ENCODE data around the gene SELP. TPM values are rescaled to one million over a fixed set of nuclear protein-coding genes. Genes with fewer than 3 reads are reported as not detected.
"Not testable (repeated sequence)": the region's sequence is repeated elsewhere in the genome, so short reads cannot be mapped to it uniquely, and the experiment has no call there.

SELP gene
- polyA plus RNA-seq, 3 donors: 0.84 to 1.4 (median 0.85) TPM

DNA sequence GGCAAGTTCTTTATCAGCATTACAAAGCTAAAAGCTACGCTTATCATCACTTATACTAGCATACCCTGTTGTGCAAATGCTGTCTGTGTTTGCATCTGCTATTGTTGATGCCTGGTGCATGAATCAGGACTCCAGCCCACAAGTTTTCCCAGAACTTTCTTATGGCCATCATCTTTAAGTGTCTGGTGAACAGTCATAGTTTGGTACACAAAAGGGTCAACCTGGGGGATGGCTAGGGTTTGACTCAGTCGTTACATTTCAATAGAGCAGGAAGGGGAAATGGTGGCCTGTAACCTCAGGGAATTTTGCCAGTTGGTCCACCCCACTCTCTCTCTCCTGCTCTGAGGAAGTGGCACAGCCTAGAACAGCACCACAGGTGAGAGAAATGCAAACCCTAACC lies 46.1 kb upstream of the SELP start:
- peaks cover 0 to under 1% (median 0%) of the 10 kb centered on the region in 3 donors for H3K27me3 Mint-ChIP-seq (ENCODE audit: low read depth in 3 of 3)
- H3K27me3 ChIP-seq (ENCODE audit: control insufficient read depth in 2 of 2, insufficient read depth in 2 of 2, low read length in 2 of 2): no peaks in the 10 kb centered on the region
- H3K4me1 ChIP-seq (ENCODE audit: control insufficient read depth in 1 of 2, insufficient read depth in 2 of 2, low read length in 2 of 2): peaks cover 13 to 20% of the 10 kb centered on the region in 2 donors
- H3K36me3 ChIP-seq (replicated peaks in 1 of 2; ENCODE audit: control insufficient read depth in 1 of 2, insufficient read depth in 2 of 2, low read length in 2 of 2): no peaks in the 10 kb centered on the region
- intact Hi-C loops (cut with micrococcal nuclease): no loop called here
- TF ChIP-seq, protein P1, sequence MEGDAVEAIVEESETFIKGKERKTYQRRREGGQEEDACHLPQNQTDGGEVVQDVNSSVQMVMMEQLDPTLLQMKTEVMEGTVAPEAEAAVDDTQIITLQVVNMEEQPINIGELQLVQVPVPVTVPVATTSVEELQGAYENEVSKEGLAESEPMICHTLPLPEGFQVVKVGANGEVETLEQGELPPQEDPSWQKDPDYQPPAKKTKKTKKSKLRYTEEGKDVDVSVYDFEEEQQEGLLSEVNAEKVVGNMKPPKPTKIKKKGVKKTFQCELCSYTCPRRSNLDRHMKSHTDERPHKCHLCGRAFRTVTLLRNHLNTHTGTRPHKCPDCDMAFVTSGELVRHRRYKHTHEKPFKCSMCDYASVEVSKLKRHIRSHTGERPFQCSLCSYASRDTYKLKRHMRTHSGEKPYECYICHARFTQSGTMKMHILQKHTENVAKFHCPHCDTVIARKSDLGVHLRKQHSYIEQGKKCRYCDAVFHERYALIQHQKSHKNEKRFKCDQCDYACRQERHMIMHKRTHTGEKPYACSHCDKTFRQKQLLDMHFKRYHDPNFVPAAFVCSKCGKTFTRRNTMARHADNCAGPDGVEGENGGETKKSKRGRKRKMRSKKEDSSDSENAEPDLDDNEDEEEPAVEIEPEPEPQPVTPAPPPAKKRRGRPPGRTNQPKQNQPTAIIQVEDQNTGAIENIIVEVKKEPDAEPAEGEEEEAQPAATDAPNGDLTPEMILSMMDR (IDR thresholded peaks at IDR 0.05): no peak
- H3K27ac Mint-ChIP-seq: peak overlapping the region in 3 of 7 donors; percentile 7 to 45 (median 19)
- peaks cover 0 to 6% (median 5%) of the 10 kb centered on the region in 7 donors for H3K9me3 Mint-ChIP-seq
- H3K4me3 Mint-ChIP-seq: no peak overlapping the region
- WGBS (ENCODE audit: insufficient coverage): no CpG with 5 or more reads among the region's 2 CpGs
- no peaks in the 10 kb centered on the region for H3K36me3 Mint-ChIP-seq
- peak overlapping the region; percentile 1 for H3K4me2 ChIP-seq (replicated peaks; ENCODE audit: extremely low read depth, low read length, poor library complexity, severe bottlenecking)
- no peaks in the 10 kb centered on the region for H3K9me3 ChIP-seq (replicated peaks in 1 of 2; ENCODE audit: control insufficient read depth in 1 of 2, insufficient read depth in 1 of 2, low read length in 2 of 2)
- H4K20me1 ChIP-seq (ENCODE audit: insufficient read depth, low read length): no peaks in the 10 kb centered on the region
- no peak overlapping the region for H3K9ac ChIP-seq (ENCODE audit: insufficient read depth, low read length, poor library complexity, severe bottlenecking)
- H2AFZ ChIP-seq (ENCODE audit: insufficient read depth, low read depth, low read length, poor library complexity, severe bottlenecking): peak overlapping the region; percentile 23
- peak overlapping the region in 1 of 3 experiments; percentile 15 for H3K4me3 ChIP-seq (replicated peaks in 1 of 3; ENCODE audit: low read depth in 2 of 3, low read length in 3 of 3)
- no peak for DNase-seq
- peaks cover 22% of the 10 kb centered on the region for H3K4me1 Mint-ChIP-seq
- H3K27ac ChIP-seq (ENCODE audit: low read depth in 1 of 2, low read length in 2 of 2): peak overlapping the region in 1 of 2 donors; percentile 32
- no peaks in the 10 kb centered on the region for H3K79me2 ChIP-seq (ENCODE audit: insufficient read depth, low read length)

DNA sequence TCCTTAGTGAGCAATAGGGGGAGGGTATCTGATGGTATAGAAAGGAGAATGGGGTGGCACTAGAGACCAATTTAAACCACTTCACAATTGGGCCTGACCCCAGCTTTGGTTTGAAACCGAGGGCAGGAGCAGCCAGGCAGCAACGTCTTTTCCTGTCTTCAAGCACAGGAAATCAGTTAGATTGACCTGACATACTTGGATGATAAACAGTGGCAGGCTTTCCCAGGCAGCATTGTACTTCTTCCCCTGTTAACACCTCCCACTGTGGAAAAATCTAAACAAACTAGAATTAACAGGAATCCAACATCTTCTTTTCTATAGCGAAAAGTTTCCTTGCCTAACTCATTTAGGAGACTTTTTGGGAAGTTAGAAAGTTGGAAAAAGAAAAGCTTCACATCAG lies 40.9 kb upstream of the SELP start:
- H3K9me3 Mint-ChIP-seq: peaks cover 0 to 7% (median 5%) of the 10 kb centered on the region in 7 donors
- no peaks in the 10 kb centered on the region for H3K27me3 ChIP-seq (ENCODE audit: control insufficient read depth in 2 of 2, insufficient read depth in 2 of 2, low read length in 2 of 2)
- no peak overlapping the region for H3K4me2 ChIP-seq (replicated peaks; ENCODE audit: extremely low read depth, low read length, poor library complexity, severe bottlenecking)
- no peak overlapping the region for H3K4me3 Mint-ChIP-seq
- peaks cover 20 to 22% of the 10 kb centered on the region in 2 donors for H3K4me1 ChIP-seq (ENCODE audit: control insufficient read depth in 1 of 2, insufficient read depth in 2 of 2, low read length in 2 of 2)
- H3K9ac ChIP-seq (ENCODE audit: insufficient read depth, low read length, poor library complexity, severe bottlenecking): no peak overlapping the region
- H3K36me3 Mint-ChIP-seq: no peaks in the 10 kb centered on the region
- DNase-seq: no peak
- WGBS (ENCODE audit: insufficient coverage): 0% methylated on average over 1 of the region's 3 CpGs
- H3K79me2 ChIP-seq (ENCODE audit: insufficient read depth, low read length): no peaks in the 10 kb centered on the region
- no peaks in the 10 kb centered on the region for H3K9me3 ChIP-seq (replicated peaks in 1 of 2; ENCODE audit: control insufficient read depth in 1 of 2, insufficient read depth in 1 of 2, low read length in 2 of 2)
- no peaks in the 10 kb centered on the region for H3K36me3 ChIP-seq (replicated peaks in 1 of 2; ENCODE audit: control insufficient read depth in 1 of 2, insufficient read depth in 2 of 2, low read length in 2 of 2)
- H4K20me1 ChIP-seq (ENCODE audit: insufficient read depth, low read length): no peaks in the 10 kb centered on the region
- H2AFZ ChIP-seq (ENCODE audit: insufficient read depth, low read depth, low read length, poor library complexity, severe bottlenecking): no peak overlapping the region
- intact Hi-C loops (cut with micrococcal nuclease): no loop called here
- TF ChIP-seq, protein P1 (IDR thresholded peaks at IDR 0.05): no peak
- no peak overlapping the region for H3K27ac Mint-ChIP-seq
- peaks cover 40% of the 10 kb centered on the region for H3K4me1 Mint-ChIP-seq
- peaks cover 0 to 1% (median 0%) of the 10 kb centered on the region in 3 donors for H3K27me3 Mint-ChIP-seq (ENCODE audit: low read depth in 3 of 3)
- H3K27ac ChIP-seq (ENCODE audit: low read depth in 1 of 2, low read length in 2 of 2): no peak overlapping the region
- H3K4me3 ChIP-seq (replicated peaks in 1 of 3; ENCODE audit: low read depth in 2 of 3, low read length in 3 of 3): no peak overlapping the region

DNA sequence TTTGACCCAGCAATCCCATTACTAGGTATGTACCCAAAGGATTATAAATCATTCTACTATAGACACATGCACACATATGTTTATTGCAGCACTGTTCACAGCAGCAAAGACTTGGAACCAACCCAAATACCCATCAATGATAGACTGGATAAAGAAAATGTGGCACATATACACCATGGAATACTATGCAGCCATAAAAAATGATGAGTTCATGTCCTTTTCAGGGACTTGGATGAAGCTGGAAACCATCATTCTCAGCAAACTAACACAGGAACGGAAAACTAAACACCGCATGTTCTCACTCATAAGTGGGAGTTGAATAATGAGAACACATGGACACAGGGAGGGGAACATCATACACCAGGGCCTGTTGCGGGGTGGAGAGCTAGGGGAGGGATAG lies 40.3 kb upstream of the SELP start:
- H3K4me3 Mint-ChIP-seq; H3K36me3 ChIP-seq (replicated peaks in 1 of 2; ENCODE audit: control insufficient read depth in 1 of 2, insufficient read depth in 2 of 2, low read length in 2 of 2); H3K27ac Mint-ChIP-seq; H3K4me3 ChIP-seq (replicated peaks in 1 of 3; ENCODE audit: low read depth in 2 of 3, low read length in 3 of 3); DNase-seq; H3K9me3 Mint-ChIP-seq; H3K27me3 ChIP-seq (ENCODE audit: control insufficient read depth in 2 of 2, insufficient read depth in 2 of 2, low read length in 2 of 2); H3K27me3 Mint-ChIP-seq (ENCODE audit: low read depth in 3 of 3); H3K9ac ChIP-seq (ENCODE audit: insufficient read depth, low read length, poor library complexity, severe bottlenecking); H4K20me1 ChIP-seq (ENCODE audit: insufficient read depth, low read length); H3K79me2 ChIP-seq (ENCODE audit: insufficient read depth, low read length); H3K36me3 Mint-ChIP-seq; H2AFZ ChIP-seq (ENCODE audit: insufficient read depth, low read depth, low read length, poor library complexity, severe bottlenecking); H3K27ac ChIP-seq (ENCODE audit: low read depth in 1 of 2, low read length in 2 of 2); intact Hi-C loops (cut with micrococcal nuclease); H3K9me3 ChIP-seq (replicated peaks in 1 of 2; ENCODE audit: control insufficient read depth in 1 of 2, insufficient read depth in 1 of 2, low read length in 2 of 2); H3K4me2 ChIP-seq (replicated peaks; ENCODE audit: extremely low read depth, low read length, poor library complexity, severe bottlenecking): not testable (repeated sequence)
- peaks cover 38% of the 10 kb centered on the region for H3K4me1 Mint-ChIP-seq
- peaks cover 19% of the 10 kb centered on the region in 2 donors for H3K4me1 ChIP-seq (ENCODE audit: control insufficient read depth in 1 of 2, insufficient read depth in 2 of 2, low read length in 2 of 2)
- no CpG with 5 or more reads among the region's 3 CpGs for WGBS (ENCODE audit: insufficient coverage)

Measured in CD14-positive monocyte (primary cell).